HG03135 (cell line): ENCODE measurements around the gene CORT.
A peak's percentile ranks its signal among the peaks of the same experiment; 100 is the strongest.
"Not testable (repeated sequence)": the region's sequence is repeated elsewhere in the genome, so short reads cannot be mapped to it uniquely, and the experiment has no call there.

Source experiments
- ATAC-seq: cut with Tn5 transposase; IDR thresholded peaks from one replicate; pipeline ENCODE4 v1.9.1; 2021; ENCODE audit warnings: mild to moderate bottlenecking, moderate library complexity; ENCODE audit not compliant: unreplicated experiment

CORT gene

GRCh38 chr1:10474309-10474612, 24.4 kb downstream of the CORT start:
- ATAC-seq: not testable (repeated sequence)

- ATAC-seq: peak; percentile 56
Observed at GRCh38 chr1:10474613-10475507, 25.0 kb downstream of the CORT start, which contains the start of gene PEX14. Gene PEX14 (plus strand): TSS chr1:10474950. CDS start chr1:10474967, 17 bp downstream.

GRCh38 chr1:10475510-10475909, 25.7 kb downstream of the CORT start:
- no peak for ATAC-seq

DNA sequence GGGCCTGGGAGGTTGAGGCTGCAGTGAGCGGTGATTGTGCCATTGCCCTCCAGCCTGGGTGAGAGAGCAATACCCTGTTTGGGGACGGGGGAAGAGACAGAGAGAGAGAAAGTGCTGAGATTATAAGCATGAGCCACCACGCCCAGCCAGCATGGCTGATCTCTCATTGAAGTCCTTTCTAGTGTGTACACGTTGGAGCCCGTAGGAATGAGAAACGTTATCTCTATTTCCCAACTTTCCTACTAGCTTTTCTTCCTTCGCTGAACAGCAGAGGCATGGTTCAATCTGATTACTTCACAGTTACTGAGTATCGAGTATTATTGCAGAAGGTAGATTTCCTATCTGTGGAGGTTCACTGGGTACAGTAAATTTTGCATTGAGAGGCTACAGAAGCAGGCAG, 29.5 kb downstream of the CORT start:
- no peak for ATAC-seq

- no peak for ATAC-seq
Observed at GRCh38 chr1:10480614-10481013, 30.8 kb downstream of the CORT start.

- ATAC-seq: no peak
Observed at GRCh38 chr1:10484521-10484920, 34.7 kb downstream of the CORT start.

DNA sequence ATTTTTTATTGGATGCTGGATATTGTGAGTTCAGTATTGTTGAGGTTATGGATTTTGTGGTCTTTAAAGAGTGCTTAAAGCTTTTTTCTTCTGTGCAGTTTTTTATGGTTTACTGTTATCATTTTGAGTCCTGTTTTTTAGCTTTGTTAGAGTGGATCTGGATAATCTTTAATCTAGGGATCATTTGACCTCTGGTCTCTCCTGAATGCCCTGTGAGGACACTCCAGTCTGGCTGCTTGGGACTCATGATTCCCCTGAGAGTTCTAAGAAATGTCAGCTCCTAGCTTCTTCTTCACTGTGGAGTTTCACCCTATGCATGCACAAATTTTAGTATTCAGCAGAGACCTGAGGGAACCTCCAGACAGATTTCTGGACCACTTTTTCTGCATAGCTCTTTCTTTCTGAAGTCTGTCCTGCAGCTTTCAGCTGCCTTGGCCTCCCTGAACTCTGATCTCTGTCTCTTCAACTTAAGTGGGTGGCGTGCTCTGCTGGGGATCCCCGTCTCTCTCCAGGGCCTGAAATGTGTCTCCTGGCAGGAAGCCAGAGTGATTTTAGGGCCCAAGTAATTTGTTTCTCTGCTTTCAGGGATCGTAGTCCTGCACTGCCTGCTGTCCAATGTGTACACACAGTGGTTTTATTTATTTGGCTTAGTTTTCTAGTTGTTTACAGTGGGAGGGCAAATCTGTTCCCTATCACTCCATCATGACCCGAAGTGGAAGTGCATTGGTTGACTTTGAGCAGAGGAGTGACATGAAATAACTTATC, 39.6 kb downstream of the CORT start:
- ATAC-seq: no peak

GRCh38 chr1:10490286-10490970, 40.6 kb downstream of the CORT start:
- ATAC-seq: no peak

GRCh38 chr1:10494418-10494753, 44.6 kb downstream of the CORT start:
- no peak for ATAC-seq

DNA sequence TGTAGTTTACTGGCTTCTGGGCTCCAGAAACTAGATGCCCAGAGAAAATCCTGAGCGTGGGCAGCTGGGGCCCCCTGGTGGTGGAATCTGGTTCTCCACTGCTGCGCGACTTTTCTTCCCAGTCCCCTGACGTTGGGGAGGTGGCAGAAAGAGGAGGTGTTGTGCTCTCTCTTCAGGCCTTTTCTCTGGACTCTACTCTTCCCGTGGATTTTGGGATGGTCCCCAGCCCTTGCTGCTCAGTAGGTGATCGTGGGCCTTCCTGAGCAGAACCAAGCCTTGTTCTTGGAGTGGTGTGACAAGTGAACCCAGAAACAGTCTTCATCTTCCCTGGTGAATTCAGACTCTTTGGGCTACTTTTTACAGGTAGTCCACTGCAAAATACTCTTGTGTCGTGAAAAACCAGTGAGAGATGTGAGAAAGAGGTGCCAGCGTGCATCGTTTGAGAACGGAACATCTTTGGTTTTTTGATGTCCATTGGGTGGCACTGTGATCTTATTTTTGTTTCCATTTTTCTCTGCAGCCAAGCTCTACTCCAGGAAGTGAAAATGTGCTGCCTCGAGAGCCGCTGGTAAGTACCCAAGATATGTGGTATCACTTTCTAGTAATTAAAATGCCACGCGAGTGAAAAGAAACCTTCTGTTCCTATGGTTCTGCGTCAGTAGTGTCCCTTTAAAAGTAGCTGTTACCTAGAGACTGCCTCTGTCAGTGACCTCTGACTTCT, 45.1 kb downstream of the CORT start:
- ATAC-seq: peak; percentile 68

GRCh38 chr1:10495475-10495817, 45.6 kb downstream of the CORT start:
- ATAC-seq: peak; percentile 9

DNA sequence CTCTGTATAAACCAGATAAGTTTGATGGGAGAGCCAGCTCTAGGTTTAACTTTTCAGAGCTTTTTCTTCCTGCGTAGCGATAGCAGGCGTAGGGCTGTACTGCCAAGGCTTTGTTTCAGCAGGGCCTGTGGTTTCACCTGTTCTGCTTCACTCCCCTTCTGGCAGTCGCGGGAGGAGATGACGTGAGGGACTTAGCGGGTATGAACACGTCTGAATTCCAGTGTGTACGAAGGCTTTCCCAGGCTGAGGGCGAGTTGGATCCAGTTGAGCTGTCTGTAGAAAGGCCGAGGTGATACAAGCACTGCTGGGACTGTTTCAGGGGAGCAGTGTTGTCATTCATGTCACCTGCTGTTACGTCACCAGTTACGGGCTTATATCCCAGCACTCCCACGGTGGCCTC, 46.1 kb downstream of the CORT start:
- no peak for ATAC-seq

DNA sequence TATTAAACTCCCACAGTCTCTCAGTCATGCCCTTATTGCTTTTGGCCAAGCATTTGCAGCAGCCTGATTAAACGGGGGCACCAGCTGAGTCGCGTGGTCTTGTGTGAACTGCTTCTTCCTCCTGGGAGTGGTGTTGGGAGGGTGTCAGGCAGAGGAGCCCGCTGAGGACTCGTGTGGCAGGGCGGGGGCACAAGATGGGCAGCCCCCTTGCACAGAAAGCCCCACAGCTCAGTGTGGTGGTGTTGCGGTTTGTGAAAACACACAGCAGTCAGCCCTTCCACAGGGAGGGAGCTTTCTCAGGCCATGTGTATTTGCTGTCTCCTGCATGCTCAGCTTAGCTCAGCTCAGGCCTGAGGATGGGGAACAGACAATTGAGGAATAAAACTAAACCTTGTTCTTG, 47.3 kb downstream of the CORT start:
- no peak for ATAC-seq

- ATAC-seq: no peak
Observed at GRCh38 chr1:10498231-10498630, 48.4 kb downstream of the CORT start.
